Activated CD4-positive, alpha-beta T cell treated with anti-CD3 and anti-CD28 coated beads, Interleukin-2, amount 50 U/mL, for 1 hour (primary cell): Measurements from ENCODE around the gene ZNF891.

Experiments used
- DNase-seq: peaks from one replicate; pipeline ENCODE4 v3.0.0-alpha.2; 2020

Gene ZNF891

GRCh38 chr12:133058203-133059113, 71.6 kb downstream of the ZNF891 start:
- DNase-seq: no peak

DNA sequence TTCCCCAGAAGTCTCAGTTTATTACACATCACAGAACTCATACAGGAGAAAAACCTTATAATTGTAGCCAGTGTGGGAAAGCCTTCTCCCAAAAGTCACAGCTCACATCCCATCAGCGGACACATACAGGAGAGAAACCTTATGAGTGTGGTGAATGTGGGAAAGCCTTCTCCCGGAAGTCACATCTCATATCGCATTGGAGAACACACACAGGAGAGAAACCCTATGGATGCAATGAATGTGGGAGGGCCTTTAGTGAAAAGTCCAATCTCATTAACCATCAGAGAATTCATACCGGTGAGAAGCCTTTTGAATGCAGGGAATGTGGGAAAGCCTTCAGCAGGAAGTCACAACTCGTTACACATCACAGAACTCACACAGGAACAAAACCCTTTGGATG, 72.6 kb downstream of the ZNF891 start:
- no peak for DNase-seq
